Head of caudate nucleus (tissue), 42 donors: ENCODE measurements around the gene SYT12.

ENCODE experiments used
- DNase-seq, 42 donors: peaks; one replicate each; pipeline versions ENCODE4 v3.0.0 to v3.0.0-alpha.2; 2020 to 2021; ENCODE audit warnings: mixed read lengths in 7 of 42
- intact Hi-C: fragments of 100-400 bp; cut with DNase I; formaldehyde crosslinking; loops from one replicate; pipeline ENCODE4 v1.15.0; 2022

The SYT12 gene

GRCh38 chr11:67051180-67051893, 28.4 kb downstream of the SYT12 start:
- intact Hi-C loops, result no loop called here
- no peak for DNase-seq

GRCh38 chr11:67051945-67052488, 29.1 kb downstream of the SYT12 start:
- no peak for DNase-seq
- intact Hi-C loops, result no loop called here

GRCh38 chr11:67052891-67053290, 30.0 kb downstream of the SYT12 start:
- intact Hi-C loops, result no loop called here
- no peak for DNase-seq

- intact Hi-C loops, result no loop called here
- DNase-seq, result peak; percentile 46 to 87 (median 70)
Measured at GRCh38 chr11:67053896-67054329, 31.0 kb downstream of the SYT12 start.

- DNase-seq, result peak in 1 of 42 donors; percentile 43
- intact Hi-C loops, result no loop called here
Measured at GRCh38 chr11:67054346-67054835, 31.5 kb downstream of the SYT12 start.

DNA sequence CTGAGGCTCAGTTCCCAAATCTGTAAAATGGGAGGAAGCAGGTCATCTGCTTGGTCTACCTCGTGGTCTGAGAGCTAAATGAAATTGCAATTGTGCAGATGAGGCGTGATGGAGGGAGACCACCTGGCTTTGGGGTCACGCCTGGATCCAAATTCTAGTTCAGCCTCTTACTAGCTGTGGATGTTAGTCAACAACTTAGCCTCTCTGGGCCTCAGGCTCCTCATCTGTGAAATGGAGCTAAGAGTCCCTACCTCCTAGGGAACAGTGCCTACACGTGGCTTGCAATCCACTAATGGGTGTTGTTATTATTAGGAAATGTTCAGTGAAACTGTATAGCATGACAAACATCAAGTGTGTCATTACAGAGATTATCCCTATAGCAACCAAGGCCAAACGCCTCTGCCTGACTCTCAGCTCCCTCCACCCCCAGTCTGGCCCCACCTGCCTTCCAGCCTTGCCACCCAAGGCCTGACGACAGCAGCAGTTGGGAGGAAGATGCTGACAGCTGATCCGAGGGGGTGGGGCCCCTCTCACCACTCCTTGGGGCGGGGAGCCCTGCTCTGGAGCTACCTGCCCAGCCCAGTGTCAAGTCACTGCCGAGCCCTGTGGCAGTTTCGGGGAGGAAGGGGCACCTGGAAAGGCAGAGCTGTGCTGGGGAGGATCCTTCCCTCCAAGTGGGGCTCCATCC, 32.0 kb downstream of the SYT12 start:
- intact Hi-C loops, result no loop called here
- peak; percentile 28 to 94 (median 76) for DNase-seq

GRCh38 chr11:67055812-67056211, 32.9 kb downstream of the SYT12 start:
- intact Hi-C loops, result no loop called here
- DNase-seq, result peak in 41 of 42 donors; percentile 19 to 86 (median 66)

DNA sequence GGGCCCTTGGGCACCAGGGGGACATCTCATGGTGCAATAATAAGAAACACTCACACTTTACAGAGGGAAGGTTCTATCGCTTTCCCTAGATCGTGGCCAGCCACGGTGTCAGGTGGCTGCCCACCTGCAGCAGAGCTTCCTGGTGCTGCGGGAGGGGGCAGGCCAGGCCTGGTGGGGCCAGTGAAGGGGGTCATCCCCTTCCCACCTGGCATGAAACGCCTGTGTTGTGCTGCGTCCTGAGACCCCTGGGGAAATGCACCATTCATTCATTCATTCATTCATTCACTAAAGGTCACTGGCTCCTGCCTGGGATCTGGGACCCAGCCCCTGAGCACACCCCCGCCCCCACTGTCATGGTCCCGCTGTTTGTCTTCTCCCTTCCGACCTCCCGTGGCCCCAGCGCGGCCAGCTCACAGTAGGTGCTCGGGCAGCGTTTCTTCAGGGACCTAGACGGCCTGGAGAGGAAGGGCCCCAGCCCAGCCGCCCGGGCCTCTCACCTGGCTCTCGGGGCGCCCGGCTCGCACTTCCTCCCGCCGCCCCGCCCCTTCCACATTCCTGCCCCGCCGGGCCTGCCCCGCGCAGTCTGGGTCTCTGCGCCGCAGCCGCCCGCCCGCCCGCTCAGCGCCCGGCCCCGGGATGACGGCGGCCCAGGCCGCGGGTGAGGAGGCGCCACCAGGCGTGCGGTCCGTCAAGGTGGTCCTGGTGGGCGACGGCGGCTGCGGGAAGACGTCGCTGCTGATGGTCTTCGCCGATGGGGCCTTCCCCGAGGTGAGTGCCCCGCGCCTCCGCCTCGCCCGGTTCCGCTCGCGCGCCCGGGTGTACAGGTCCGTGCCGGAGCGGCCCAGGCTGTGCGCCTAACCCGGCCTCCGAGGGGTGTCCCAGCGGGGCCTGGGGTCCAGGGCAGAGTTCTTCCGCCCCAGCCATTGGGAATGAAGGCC, 33.6 kb downstream of the SYT12 start, which contains the start of gene RHOD:
RHOD (plus strand) TSS at position 581 of the 938 bp plus-strand sequence; CDS start at position 637, 56 bp downstream.
- no peak for DNase-seq

DNA sequence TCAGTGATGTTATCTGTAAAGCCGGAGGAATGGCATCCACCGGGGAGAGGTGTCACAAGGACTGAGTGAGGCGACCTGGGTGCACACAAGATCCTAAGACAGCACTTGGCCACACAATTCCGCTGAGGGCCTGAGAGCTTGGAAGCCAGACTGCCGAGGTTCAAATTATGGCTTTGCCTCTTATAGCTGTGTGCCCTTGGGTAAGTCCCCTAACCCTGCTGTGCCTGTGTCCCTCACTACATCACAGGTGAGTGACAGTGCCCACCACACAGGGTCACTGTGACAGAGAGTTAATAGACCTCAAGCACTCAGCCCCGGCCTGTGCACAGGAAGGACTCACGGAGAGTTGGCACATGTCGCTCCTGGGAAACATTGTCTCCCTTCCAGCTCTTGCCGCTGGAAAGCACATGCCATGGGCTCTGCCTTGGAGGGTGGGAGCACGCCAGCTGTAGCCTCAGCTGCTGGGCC, 34.3 kb downstream of the SYT12 start:
- no peak for DNase-seq
- intact Hi-C loops, result no loop called here

More for the DNA sequence above, 33.6 kb downstream of the SYT12 start, which contains the start of gene RHOD:
- intact Hi-C loops, result no loop called here

DNA sequence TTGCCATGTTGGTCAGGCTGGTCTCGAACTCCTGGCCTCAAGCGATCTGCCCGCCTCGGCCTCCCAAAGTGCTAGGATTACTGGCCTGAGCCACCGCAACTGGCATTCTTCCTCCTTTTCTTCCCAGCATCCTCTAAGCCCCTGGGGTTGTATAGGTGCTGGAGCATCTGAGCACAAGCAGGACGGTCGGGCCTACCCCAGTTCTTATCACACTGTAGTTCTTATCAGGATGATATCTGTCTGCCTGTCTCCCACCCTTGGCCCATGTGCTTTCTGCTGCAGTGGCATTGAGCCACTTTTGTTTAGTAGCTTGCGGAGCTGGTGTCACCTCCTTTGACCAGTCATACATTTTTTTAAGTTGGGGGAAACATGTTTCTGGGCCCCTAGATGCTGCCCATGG, 35.6 kb downstream of the SYT12 start:
- intact Hi-C loops, result no loop called here
- DNase-seq, result no peak

GRCh38 chr11:67059671-67060070, 36.7 kb downstream of the SYT12 start:
- DNase-seq, result no peak
- intact Hi-C loops, result no loop called here

DNA sequence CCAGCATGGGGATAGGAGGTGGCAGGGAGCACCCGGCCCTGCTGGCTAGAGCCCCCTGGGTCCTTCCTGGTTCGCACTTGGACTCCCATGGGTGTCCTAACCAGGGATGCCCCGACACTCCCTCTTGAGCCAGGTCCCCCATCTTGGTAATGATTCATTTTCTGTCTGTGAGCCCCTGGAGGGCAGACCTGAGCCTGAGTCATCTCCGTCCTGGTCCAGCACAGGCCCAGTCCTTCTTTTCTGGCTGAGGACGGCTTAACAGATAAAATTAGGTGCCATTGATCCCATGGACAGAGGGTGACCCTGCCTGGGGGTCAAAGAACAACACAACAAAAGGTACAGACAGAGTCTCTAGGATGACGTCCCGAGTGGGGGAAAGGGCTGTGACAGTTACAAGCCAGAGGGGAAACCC, 37.2 kb downstream of the SYT12 start:
- intact Hi-C loops, result no loop called here
- no peak for DNase-seq

DNA sequence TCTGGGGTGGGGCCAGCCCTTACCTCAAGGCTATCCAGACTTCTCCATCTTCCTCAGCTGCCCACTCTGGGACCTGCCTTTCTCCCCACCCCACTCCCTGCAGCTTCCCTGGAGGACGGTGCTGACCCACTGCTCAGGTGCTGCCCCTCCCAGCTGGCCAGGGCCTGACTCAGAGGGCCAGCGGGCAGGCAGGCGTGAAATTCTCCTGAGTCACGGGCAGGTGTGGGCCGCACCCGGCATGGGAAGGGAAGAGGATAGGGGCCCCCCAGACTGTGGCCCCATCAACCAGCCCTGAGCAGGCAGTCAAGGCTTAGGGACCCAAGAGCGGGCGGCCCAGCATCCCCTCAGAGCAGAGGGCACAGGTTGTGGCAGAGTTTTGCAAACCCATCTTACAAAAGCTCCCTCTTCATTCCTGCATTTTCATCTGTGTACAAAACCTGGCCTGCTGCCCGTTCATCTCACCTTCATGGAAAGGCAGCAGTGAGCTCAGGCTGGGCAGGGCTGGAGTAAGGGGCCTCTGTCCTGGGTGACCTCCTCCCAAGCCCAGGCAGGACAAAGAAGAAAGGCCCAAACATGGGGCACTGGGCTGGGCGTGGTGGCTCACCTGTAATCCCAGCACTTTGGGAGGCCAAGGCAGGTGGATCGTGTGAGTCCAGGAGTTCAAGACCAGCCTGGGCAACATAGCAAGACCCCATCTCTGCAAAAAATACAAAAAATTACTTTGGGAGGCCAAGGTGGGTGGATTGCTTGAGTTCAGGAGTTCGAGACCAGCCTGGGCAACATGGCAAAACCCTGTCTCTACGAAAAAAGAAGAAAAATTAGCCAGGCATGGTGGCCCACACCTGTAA, 39.8 kb downstream of the SYT12 start:
- DNase-seq, result no peak
- intact Hi-C loops, result no loop called here

DNA sequence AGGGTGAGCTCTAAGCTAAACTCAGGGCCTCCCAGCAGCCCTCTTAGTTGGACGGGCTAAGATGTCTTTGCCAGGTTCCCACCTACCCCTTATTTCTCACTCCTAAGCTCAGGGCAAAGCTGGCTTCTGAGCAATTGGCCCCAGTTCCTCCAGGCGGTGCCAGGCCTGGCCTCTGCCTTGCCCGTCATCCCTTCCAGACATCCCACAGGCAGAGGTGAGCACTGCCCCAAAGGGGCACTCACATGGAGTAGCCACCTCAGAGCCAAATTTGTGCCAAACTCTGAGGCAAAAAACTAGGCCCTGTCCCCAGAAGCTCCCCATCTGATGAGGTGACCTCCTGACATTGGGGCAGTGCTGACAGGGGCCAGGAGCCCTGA, 43.4 kb downstream of the SYT12 start:
- DNase-seq, result no peak
- intact Hi-C loops, result no loop called here

GRCh38 chr11:67071420-67072284, 48.7 kb downstream of the SYT12 start:
- intact Hi-C loops, result no loop called here
- peak; percentile 60 to 89 (median 74) for DNase-seq

GRCh38 chr11:67072295-67072694, 49.4 kb downstream of the SYT12 start:
- no peak for DNase-seq
- intact Hi-C loops, result no loop called here

- no peak for DNase-seq
- intact Hi-C loops, result no loop called here
Measured at GRCh38 chr11:67073908-67074307, 51.0 kb downstream of the SYT12 start.
